ENCODE data around the gene MSTN.

DNA sequence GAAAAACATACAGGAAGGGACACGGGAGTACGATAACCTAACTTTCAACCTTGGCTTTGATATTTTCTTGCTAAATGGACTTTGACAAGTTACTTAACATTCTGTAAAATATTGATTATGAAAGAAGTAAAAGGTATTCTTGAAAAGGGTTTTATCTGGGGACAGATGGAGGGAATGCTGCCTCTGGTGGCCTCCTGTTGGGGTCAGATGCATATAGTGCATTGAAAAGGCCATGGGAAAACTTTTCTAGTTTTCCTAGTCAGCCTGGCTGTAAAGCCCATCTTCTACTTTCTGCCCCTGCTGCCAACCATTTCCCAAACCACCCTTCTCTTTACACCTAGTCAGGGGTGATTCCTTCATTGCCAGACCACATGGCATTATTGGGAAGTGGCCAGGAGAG lies 22.2 kb upstream of the MSTN start:
- TF ChIP-seq, protein P1, sequence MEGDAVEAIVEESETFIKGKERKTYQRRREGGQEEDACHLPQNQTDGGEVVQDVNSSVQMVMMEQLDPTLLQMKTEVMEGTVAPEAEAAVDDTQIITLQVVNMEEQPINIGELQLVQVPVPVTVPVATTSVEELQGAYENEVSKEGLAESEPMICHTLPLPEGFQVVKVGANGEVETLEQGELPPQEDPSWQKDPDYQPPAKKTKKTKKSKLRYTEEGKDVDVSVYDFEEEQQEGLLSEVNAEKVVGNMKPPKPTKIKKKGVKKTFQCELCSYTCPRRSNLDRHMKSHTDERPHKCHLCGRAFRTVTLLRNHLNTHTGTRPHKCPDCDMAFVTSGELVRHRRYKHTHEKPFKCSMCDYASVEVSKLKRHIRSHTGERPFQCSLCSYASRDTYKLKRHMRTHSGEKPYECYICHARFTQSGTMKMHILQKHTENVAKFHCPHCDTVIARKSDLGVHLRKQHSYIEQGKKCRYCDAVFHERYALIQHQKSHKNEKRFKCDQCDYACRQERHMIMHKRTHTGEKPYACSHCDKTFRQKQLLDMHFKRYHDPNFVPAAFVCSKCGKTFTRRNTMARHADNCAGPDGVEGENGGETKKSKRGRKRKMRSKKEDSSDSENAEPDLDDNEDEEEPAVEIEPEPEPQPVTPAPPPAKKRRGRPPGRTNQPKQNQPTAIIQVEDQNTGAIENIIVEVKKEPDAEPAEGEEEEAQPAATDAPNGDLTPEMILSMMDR (conservative IDR thresholded peaks at IDR 0.05): no peak
- TF ChIP-seq EZH2 (IDR thresholded peaks at IDR 0.05; ENCODE audit: low read depth): no peak
